ENCODE measurements around the gene ASTN1.

Gene ASTN1

GRCh38 chr1:177043597-177043996 lies 120.9 kb downstream of the ASTN1 start:
- DNase-seq (ENCODE audit: low read depth in 2 of 2): no peak

GRCh38 chr1:177035586-177035985 lies 128.9 kb downstream of the ASTN1 start:
- no peak for DNase-seq (ENCODE audit: low read depth in 2 of 2)

GRCh38 chr1:177033628-177034027 lies 130.9 kb downstream of the ASTN1 start:
- no peak for DNase-seq (ENCODE audit: low read depth in 2 of 2)

GRCh38 chr1:177032434-177032833 lies 132.1 kb downstream of the ASTN1 start:
- no peak for DNase-seq (ENCODE audit: low read depth in 2 of 2)

GRCh38 chr1:177024623-177025022 lies 139.9 kb downstream of the ASTN1 start:
- DNase-seq (ENCODE audit: low read depth in 2 of 2): no peak

GRCh38 chr1:177023726-177024125 lies 140.8 kb downstream of the ASTN1 start:
- DNase-seq (ENCODE audit: low read depth in 2 of 2): no peak

GRCh38 chr1:177023249-177023648 lies 141.3 kb downstream of the ASTN1 start:
- no peak for DNase-seq (ENCODE audit: low read depth in 2 of 2)

GRCh38 chr1:177021687-177022086 lies 142.8 kb downstream of the ASTN1 start:
- DNase-seq (ENCODE audit: low read depth in 2 of 2): no peak

GRCh38 chr1:177020851-177021589 lies 143.5 kb downstream of the ASTN1 start:
- no peak for DNase-seq (ENCODE audit: low read depth in 2 of 2)

GRCh38 chr1:177017287-177017852 lies 147.1 kb downstream of the ASTN1 start:
- no peak for DNase-seq (ENCODE audit: low read depth in 2 of 2)

- DNase-seq (ENCODE audit: low read depth in 2 of 2): no peak
Measured at GRCh38 chr1:177014325-177014724, 150.2 kb downstream of the ASTN1 start.

GRCh38 chr1:177012342-177012925 lies 152.1 kb downstream of the ASTN1 start:
- DNase-seq (ENCODE audit: low read depth in 2 of 2): no peak

GRCh38 chr1:177011508-177011907 lies 153.0 kb downstream of the ASTN1 start:
- no peak for DNase-seq (ENCODE audit: low read depth in 2 of 2)

GRCh38 chr1:177010211-177010825 lies 154.2 kb downstream of the ASTN1 start:
- DNase-seq (ENCODE audit: low read depth in 2 of 2): no peak

- DNase-seq (ENCODE audit: low read depth in 2 of 2): no peak
Measured at GRCh38 chr1:177008653-177009052, 155.9 kb downstream of the ASTN1 start.

- DNase-seq (ENCODE audit: low read depth in 2 of 2): no peak
Measured at GRCh38 chr1:177007437-177008161, 156.9 kb downstream of the ASTN1 start.

GRCh38 chr1:177002891-177003290 lies 161.6 kb downstream of the ASTN1 start:
- DNase-seq (ENCODE audit: low read depth in 2 of 2): no peak

GRCh38 chr1:177001556-177001955 lies 163.0 kb downstream of the ASTN1 start:
- DNase-seq (ENCODE audit: low read depth in 2 of 2): no peak

- DNase-seq (ENCODE audit: low read depth in 2 of 2): no peak
Measured at GRCh38 chr1:176998183-176998795, 166.2 kb downstream of the ASTN1 start.

- DNase-seq (ENCODE audit: low read depth in 2 of 2): no peak
Measured at GRCh38 chr1:176996456-176997090, 167.9 kb downstream of the ASTN1 start.

- DNase-seq (ENCODE audit: low read depth in 2 of 2): no peak
Measured at GRCh38 chr1:176994931-176995596, 169.4 kb downstream of the ASTN1 start.
